Keratinocyte (primary cell): ENCODE measurements around the gene CFAP77. TPM values are rescaled to one million over a fixed set of nuclear protein-coding genes. Genes with fewer than 3 reads are reported as not detected.

Experiments used
- DNase-seq: peaks from one replicate; pipeline ENCODE4 v3.0.0-alpha.2; 2011; ENCODE audit warnings: low read depth, missing footprints, low spot score
- FAIRE-seq: peaks from 2 replicates; lab custom pipeline; 2011; peaks lifted over from hg19 to GRCh38; lab: Jason Lieb, UNC
- H2AFZ ChIP-seq: 2 replicates; pipeline ENCODE4 v1.6.0; 2012; ENCODE audit warnings: low read length, control low read depth, inconsistent platforms; ENCODE audit not compliant: control insufficient read depth
- H3K27ac ChIP-seq: 2 replicates; pipeline ENCODE4 v1.5.1; 2011; ENCODE audit warnings: low read length; ENCODE audit not compliant: control insufficient read depth, insufficient read depth
- H3K27me3 ChIP-seq: 3 replicates; pipeline ENCODE4 v1.6.0; 2011; ENCODE audit warnings: low read length; ENCODE audit not compliant: control insufficient read depth, insufficient read depth; ENCODE audit errors: extremely low read depth
- H3K36me3 ChIP-seq, 2 experiments: 2 replicates in 1 of 2; 3 replicates in 1 of 2; pipeline ENCODE4 v1.5.1; 2011; ENCODE audit warnings: low read length in 2 of 2, mild to moderate bottlenecking in 1 of 2; ENCODE audit not compliant: control insufficient read depth in 2 of 2, insufficient read depth in 2 of 2; ENCODE audit errors: extremely low read depth in 1 of 2
- H3K4me1 ChIP-seq: 3 replicates; pipeline ENCODE4 v1.5.1; 2011; ENCODE audit warnings: low read length; ENCODE audit not compliant: control insufficient read depth, insufficient read depth; ENCODE audit errors: extremely low read depth
- H3K4me2 ChIP-seq: 3 replicates; pipeline ENCODE4 v1.6.0; 2011; ENCODE audit warnings: low read depth, low read length; ENCODE audit not compliant: control insufficient read depth, insufficient read depth; ENCODE audit errors: extremely low read depth
- H3K4me3 ChIP-seq, 3 experiments: fragments of 200-600 bp in 1 of 3; sonication (generic) in 1 of 3; 2 replicates in 2 of 3; 3 replicates in 1 of 3; pipeline ENCODE4 v1.5.1; 2011 to 2016; ENCODE audit warnings: low read length in 3 of 3, mild to moderate bottlenecking in 3 of 3, control low read depth in 2 of 3, inconsistent platforms in 1 of 3, low read depth in 1 of 3, mixed read lengths in 1 of 3, mixed run types in 1 of 3, moderate library complexity in 1 of 3; ENCODE audit not compliant: control insufficient read depth in 2 of 3, insufficient read depth in 2 of 3; ENCODE audit errors: extremely low read depth in 1 of 3
- H3K79me2 ChIP-seq: 2 replicates; pipeline ENCODE4 v1.6.0; 2012; ENCODE audit warnings: low read length; ENCODE audit not compliant: control insufficient read depth, insufficient read depth
- H3K9ac ChIP-seq: 3 replicates; pipeline ENCODE4 v1.6.0; 2011; ENCODE audit warnings: low read length; ENCODE audit not compliant: control insufficient read depth, insufficient read depth; ENCODE audit errors: extremely low read depth
- H3K9me1 ChIP-seq: 3 replicates; pipeline ENCODE4 v1.6.0; 2011; ENCODE audit warnings: low read length; ENCODE audit not compliant: control insufficient read depth, insufficient read depth; ENCODE audit errors: extremely low read depth
- H3K9me3 ChIP-seq: 2 replicates; pipeline ENCODE4 v1.5.1; 2012; ENCODE audit warnings: low read depth, low read length; ENCODE audit not compliant: control insufficient read depth
- H4K20me1 ChIP-seq: 3 replicates; pipeline ENCODE4 v1.6.0; 2011; ENCODE audit warnings: low read length; ENCODE audit not compliant: control insufficient read depth, insufficient read depth; ENCODE audit errors: extremely low read depth
- EZH2 ChIP-seq: IDR thresholded peaks from one replicate; pipeline ENCODE4 v1.6.1; 2012; ENCODE audit warnings: inconsistent platforms, mild to moderate bottlenecking, low read length, moderate library complexity
- dilution Hi-C: fragments of 300-500 bp; cut with MboI; formaldehyde crosslinking; loops from one replicate; pipeline ENCODE4 v1.7.0; 2020; ENCODE audit warnings: low sequenced_read_pairs; ENCODE audit not compliant: extremely low pct_ligation_motif_present
- polyA plus RNA-seq, 5 experiments: library from polyadenylated mRNA; depleted of rRNA in 3 of 5; stranded (reverse) in 3 of 5; stranded (forward) in 1 of 5; unstranded in 1 of 5; fragments of >200 nt; gene quantifications; 1 replicate in 1 of 5; 2 replicates in 3 of 5; 3 replicates in 1 of 5; pipeline versions ENCODE4 v1.2.1 to v1.2.3, GENCODE V29; 2011 to 2012; ENCODE audit warnings: missing spikeins in 2 of 5, low read depth in 1 of 5, low replicate concordance in 1 of 5
- TF ChIP-seq, protein P1 (sequence below), 3 experiments: IDR thresholded peaks in 1 of 3; conservative IDR thresholded peaks in 1 of 3; optimal IDR thresholded peaks in 1 of 3; 2 replicates in 2 of 3; 3 replicates in 1 of 3; pipeline versions ENCODE3 to v1.5.1; 2011; ENCODE audit warnings: low read length in 3 of 3, mild to moderate bottlenecking in 3 of 3, moderate library complexity in 2 of 3, control low read depth in 1 of 3, inconsistent platforms in 1 of 3; ENCODE audit not compliant: insufficient read depth in 2 of 3; ENCODE audit errors: extremely low read depth in 1 of 3

CFAP77 gene
- polyA plus RNA-seq, 1 donor (not counting 4 experiments of a cell fraction or from before 2014, with no cell fraction given) = not detected

DNA sequence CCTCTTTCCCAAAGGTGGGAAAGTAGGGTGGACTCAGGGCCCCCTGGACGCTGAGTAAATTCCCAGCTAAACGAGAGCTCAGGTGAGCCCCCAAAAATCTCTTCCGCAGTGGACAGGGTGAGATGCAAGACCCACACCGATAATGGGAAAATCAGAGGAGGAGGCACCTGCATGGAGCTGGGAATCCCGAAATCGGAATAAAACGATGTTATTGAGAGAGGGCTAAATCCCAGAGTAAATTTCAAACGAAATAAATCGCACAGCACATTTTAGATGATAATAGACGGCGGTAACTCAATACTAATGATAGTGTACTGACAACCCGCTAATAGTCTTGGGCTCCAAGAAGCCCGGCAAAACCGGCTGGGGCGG lies 169.4 kb downstream of the CFAP77 start:
- dilution Hi-C loops = no loop called here
- Histone ChIP-seq H3K9me1 (peaks cover 2% of the 10 kb centered on the region), H3K4me1 (peaks cover 4% of the 10 kb centered on the region), H3K36me3 (no peaks in the 10 kb centered on the region), H3K79me2 (no peaks in the 10 kb centered on the region), H3K27me3 (peaks cover 87% of the 10 kb centered on the region), H3K4me3 (no peak overlapping the region), H3K9me3 (no peaks in the 10 kb centered on the region), H3K4me2 (no peak overlapping the region), H3K27ac (no peak overlapping the region), H4K20me1 (peaks cover 23% of the 10 kb centered on the region), H2AFZ (no peak overlapping the region), H3K9ac (no peak overlapping the region)
- TF ChIP-seq, protein P1, sequence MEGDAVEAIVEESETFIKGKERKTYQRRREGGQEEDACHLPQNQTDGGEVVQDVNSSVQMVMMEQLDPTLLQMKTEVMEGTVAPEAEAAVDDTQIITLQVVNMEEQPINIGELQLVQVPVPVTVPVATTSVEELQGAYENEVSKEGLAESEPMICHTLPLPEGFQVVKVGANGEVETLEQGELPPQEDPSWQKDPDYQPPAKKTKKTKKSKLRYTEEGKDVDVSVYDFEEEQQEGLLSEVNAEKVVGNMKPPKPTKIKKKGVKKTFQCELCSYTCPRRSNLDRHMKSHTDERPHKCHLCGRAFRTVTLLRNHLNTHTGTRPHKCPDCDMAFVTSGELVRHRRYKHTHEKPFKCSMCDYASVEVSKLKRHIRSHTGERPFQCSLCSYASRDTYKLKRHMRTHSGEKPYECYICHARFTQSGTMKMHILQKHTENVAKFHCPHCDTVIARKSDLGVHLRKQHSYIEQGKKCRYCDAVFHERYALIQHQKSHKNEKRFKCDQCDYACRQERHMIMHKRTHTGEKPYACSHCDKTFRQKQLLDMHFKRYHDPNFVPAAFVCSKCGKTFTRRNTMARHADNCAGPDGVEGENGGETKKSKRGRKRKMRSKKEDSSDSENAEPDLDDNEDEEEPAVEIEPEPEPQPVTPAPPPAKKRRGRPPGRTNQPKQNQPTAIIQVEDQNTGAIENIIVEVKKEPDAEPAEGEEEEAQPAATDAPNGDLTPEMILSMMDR (optimal IDR thresholded peaks at IDR 0.05 in 1 of 3, IDR thresholded peaks at IDR 0.05 in 1 of 3, conservative IDR thresholded peaks at IDR 0.05 in 1 of 3; ENCODE audit: extremely low read depth in 1 of 3, insufficient read depth in 2 of 3, low read length in 3 of 3) = no peak
- no peak for TF ChIP-seq EZH2
- FAIRE-seq (no peak), DNase-seq (no peak)

DNA sequence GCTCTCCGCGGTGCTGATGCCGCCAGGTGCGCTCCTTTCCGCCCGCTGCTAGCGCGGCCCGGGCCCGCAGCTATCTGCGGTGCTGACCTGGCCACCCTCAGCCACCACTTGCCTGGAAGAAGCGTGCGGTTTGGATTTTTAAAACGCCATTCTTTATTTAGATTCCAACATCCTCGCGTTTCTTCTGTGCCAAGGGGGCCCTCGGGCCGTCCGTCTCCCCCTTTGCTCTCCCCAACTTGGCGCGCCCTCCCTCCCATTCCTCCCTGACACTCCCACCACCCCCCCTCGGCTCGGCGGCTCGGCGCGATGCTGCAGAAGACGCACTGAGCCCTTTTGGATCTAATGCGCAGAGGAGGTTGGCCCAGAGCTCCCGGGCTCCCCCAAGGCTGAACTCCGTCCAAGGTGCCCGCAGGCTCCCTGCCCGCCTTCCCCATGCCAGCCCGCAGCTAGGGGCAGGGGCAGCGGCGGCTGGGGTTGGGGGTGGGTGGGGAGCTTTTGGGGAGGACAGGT lies 172.3 kb downstream of the CFAP77 start, which contains the start of gene BARHL1:
TSS of gene BARHL1 (plus strand) at position 331 of the 510 bp plus-strand sequence. CDS start 192 bp downstream, outside the sequence.
- Histone ChIP-seq H3K27ac (no peak within 1 kb of the TSS), H2AFZ (no peak within 1 kb of the TSS), H3K27me3 (peaks cover 96% of the 10 kb centered on the region), H3K9ac (no peak within 1 kb of the TSS), H3K79me2 (no peaks in the 10 kb centered on the region), H3K36me3 (no peaks in the 10 kb centered on the region), H3K9me3 (no peaks in the 10 kb centered on the region), H3K4me2 (peak within 1 kb of the TSS; percentile 79), H3K9me1 (peaks cover 4% of the 10 kb centered on the region), H3K4me1 (peaks cover 6% of the 10 kb centered on the region), H3K4me3 (peak within 1 kb of the TSS in 2 of 3 experiments; percentile 42 to 45), H4K20me1 (peaks cover 28% of the 10 kb centered on the region)
- dilution Hi-C loops = no loop called here
- DNase-seq = no peak
- no peak for FAIRE-seq
- TF ChIP-seq EZH2 = no peak
- TF ChIP-seq, protein P1 (optimal IDR thresholded peaks at IDR 0.05 in 1 of 3, IDR thresholded peaks at IDR 0.05 in 1 of 3, conservative IDR thresholded peaks at IDR 0.05 in 1 of 3; ENCODE audit: extremely low read depth in 1 of 3, insufficient read depth in 2 of 3, low read length in 3 of 3) = no peak
